ENCODE measurements around the gene AFF4. TPM values are rescaled to one million over a fixed set of nuclear protein-coding genes. Genes with fewer than 3 reads are reported as not detected.

The AFF4 gene
- total RNA-seq, 1 donor from 2014 or later = 63.0 TPM

DNA sequence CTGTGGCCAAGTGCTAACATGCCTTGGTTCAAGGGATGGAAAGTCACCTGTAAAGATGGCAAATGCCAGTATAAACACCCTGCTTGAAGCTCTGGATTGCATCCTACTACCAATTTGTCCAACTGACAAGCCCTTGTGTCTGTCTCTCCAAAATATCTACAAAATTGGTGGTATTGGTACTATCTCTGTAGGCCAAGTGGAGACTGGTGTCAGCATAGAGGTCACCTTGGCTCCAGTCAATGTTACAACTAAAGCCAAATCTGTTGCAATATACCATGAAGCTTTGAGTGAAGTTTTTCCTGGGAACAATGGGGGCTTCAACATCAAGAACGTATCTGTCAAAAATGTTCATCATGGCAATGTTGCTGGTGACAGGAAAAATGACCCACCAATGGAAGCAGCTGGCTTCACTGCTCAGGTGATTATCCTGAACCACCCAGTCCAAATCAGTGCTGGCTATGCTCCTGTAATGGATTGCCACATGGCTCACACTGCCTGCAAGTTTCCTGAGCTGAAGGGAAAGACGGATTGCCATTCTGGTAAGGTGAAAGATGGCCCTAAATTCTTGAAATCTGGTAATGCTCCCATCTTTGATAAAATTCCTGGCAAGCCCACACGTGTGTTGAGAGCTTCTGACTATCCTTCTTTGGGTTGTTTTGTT lies 19.9 kb downstream of the AFF4 start:
- no peaks in the 10 kb centered on the region for H3K9me3 ChIP-seq
- intact Hi-C loops (cut with DNase I) = no loop called here
- no peak overlapping the region for H3K4me3 ChIP-seq
- no peak for DNase-seq (ENCODE audit: low spot score in 2 of 2)
- H3K27me3 ChIP-seq = no peaks in the 10 kb centered on the region
- no peaks in the 10 kb centered on the region for H3K36me3 ChIP-seq
- peaks cover 4 to 16% of the 10 kb centered on the region in 2 donors for H3K4me1 ChIP-seq
- TF ChIP-seq CTCF (IDR thresholded peaks at IDR 0.05) = no peak
- H3K27ac ChIP-seq = no peak overlapping the region

GRCh38 chr5:132941331-132941730 lies 22.1 kb downstream of the AFF4 start:
- DNase-seq (ENCODE audit: low spot score in 2 of 2) = no peak
- Histone ChIP-seq H3K9me3 (no peaks in the 10 kb centered on the region), H3K4me3 (no peak overlapping the region), H3K27me3 (no peaks in the 10 kb centered on the region), H3K36me3 (peaks cover 0 to 6% of the 10 kb centered on the region in 2 donors), H3K4me1 (peaks cover 4 to 11% of the 10 kb centered on the region in 2 donors), H3K27ac (no peak overlapping the region)
- no peak for TF ChIP-seq CTCF (IDR thresholded peaks at IDR 0.05)
- intact Hi-C loops (cut with DNase I) = no loop called here

DNA sequence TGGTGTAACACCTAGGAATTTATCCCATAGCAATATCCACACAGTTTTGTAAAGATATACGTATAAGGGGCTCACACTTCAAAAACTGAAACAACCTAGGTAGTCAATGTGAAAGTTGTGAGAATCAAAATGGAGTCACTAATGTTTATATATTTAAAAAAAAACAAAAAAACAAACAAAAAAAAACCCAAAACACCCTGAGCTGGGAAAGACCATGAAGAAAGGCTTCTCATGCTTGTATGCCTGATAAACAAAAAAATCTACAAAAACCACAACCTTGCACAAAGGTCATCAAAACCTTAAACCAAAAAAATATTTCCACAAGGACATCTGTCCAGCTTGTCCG lies 35.4 kb downstream of the AFF4 start:
- peaks cover 57 to 73% of the 10 kb centered on the region in 2 donors for H3K36me3 ChIP-seq
- DNase-seq (ENCODE audit: low spot score in 2 of 2) = no peak
- intact Hi-C loops (cut with DNase I) = no loop called here

GRCh38 chr5:132927355-132928061 lies 35.9 kb downstream of the AFF4 start:
- no peaks in the 10 kb centered on the region for H3K9me3 ChIP-seq
- intact Hi-C loops (cut with DNase I) = no loop called here
- H3K27ac ChIP-seq = no peak overlapping the region
- H3K36me3 ChIP-seq = peaks cover 58 to 73% of the 10 kb centered on the region in 2 donors
- no peak overlapping the region for H3K4me3 ChIP-seq
- H3K27me3 ChIP-seq = no peaks in the 10 kb centered on the region
- DNase-seq (ENCODE audit: low spot score in 2 of 2) = no peak
- no peak for TF ChIP-seq CTCF (IDR thresholded peaks at IDR 0.05)
- peaks cover 0 to 3% of the 10 kb centered on the region in 2 donors for H3K4me1 ChIP-seq

More for the DNA sequence above, 35.4 kb downstream of the AFF4 start:
- no peak overlapping the region for H3K4me3 ChIP-seq
- TF ChIP-seq CTCF (IDR thresholded peaks at IDR 0.05) = no peak
- peaks cover 0 to 3% of the 10 kb centered on the region in 2 donors for H3K4me1 ChIP-seq
- no peaks in the 10 kb centered on the region for H3K9me3 ChIP-seq
- no peaks in the 10 kb centered on the region for H3K27me3 ChIP-seq
- H3K27ac ChIP-seq = no peak overlapping the region

GRCh38 chr5:132926437-132926836 lies 37.0 kb downstream of the AFF4 start:
- Histone ChIP-seq H3K27ac (no peak overlapping the region), H3K4me1 (peaks cover 0 to 3% of the 10 kb centered on the region in 2 donors), H3K9me3 (no peaks in the 10 kb centered on the region), H3K27me3 (no peaks in the 10 kb centered on the region), H3K4me3 (no peak overlapping the region), H3K36me3 (peaks cover 61 to 72% of the 10 kb centered on the region in 2 donors)
- intact Hi-C loops (cut with DNase I) = no loop called here
- DNase-seq (ENCODE audit: low spot score in 2 of 2) = no peak
- TF ChIP-seq CTCF (IDR thresholded peaks at IDR 0.05) = no peak
